GM10266 (cell line): ENCODE measurements around the gene CASP6.

ENCODE experiments used
- DNase-seq: peaks from one replicate; pipeline ENCODE4 v3.0.0; 2012; ENCODE audit errors: extremely low spot score
- TF ChIP-seq, protein P1 (sequence below): IDR thresholded peaks from 2 replicates; pipeline ENCODE4 v1.5.1; 2012; ENCODE audit warnings: mild to moderate bottlenecking, low read depth; ENCODE audit not compliant: control insufficient read depth, insufficient read depth; ENCODE audit errors: missing control alignments

Gene CASP6

DNA sequence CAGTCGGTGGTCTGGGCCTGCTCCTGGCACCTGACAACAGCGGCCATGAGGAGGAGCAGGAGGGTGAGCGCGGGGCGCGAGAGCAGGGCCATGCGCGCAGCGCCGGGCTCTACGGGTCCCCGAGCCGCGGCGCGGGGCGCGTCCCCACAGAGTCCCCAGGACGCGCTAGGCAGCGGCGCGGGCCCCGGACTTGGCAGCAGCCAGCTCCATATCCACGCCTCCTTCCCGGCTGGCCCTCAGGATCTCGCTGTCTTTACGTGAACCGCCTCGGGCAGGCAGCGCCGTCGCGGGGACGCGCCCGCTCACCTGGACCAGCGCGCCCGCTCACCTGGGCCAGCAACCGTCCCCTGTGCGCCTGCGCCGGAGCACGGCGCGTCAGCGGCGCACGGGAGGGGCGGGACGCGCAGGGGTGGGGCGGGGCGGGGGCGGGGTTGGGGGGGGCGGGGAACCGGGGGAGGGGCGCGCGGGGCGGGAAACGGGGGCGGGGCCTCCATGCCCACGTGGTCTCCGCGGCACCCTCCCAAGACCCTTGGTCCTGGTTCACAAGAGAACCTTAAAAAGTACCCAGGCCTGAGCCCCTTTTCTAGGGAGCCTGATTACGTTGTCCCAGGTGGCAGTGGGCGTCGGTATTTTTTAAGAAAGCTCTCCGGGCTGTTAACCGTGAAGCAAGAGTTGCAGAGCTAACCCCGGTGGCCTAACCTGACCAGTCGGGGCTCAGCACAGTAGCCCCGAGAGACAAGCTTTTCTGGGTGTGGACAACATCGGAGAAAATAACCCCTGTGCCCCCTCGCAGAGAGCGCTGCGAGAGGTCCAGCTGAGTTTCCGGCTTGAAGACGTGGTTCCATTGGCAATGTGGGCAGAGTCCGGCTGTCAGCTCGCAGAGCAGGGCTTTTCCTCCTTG lies 26.7 kb upstream of the CASP6 start, which contains the start of gene PLA2G12A:
Gene PLA2G12A (minus strand): TSS at position 353 of the 901 bp plus-strand sequence. CDS start 261 bp downstream, at position 92.
- DNase-seq, result peak; percentile 95
- TF ChIP-seq, protein P1, sequence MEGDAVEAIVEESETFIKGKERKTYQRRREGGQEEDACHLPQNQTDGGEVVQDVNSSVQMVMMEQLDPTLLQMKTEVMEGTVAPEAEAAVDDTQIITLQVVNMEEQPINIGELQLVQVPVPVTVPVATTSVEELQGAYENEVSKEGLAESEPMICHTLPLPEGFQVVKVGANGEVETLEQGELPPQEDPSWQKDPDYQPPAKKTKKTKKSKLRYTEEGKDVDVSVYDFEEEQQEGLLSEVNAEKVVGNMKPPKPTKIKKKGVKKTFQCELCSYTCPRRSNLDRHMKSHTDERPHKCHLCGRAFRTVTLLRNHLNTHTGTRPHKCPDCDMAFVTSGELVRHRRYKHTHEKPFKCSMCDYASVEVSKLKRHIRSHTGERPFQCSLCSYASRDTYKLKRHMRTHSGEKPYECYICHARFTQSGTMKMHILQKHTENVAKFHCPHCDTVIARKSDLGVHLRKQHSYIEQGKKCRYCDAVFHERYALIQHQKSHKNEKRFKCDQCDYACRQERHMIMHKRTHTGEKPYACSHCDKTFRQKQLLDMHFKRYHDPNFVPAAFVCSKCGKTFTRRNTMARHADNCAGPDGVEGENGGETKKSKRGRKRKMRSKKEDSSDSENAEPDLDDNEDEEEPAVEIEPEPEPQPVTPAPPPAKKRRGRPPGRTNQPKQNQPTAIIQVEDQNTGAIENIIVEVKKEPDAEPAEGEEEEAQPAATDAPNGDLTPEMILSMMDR, result no peak

DNA sequence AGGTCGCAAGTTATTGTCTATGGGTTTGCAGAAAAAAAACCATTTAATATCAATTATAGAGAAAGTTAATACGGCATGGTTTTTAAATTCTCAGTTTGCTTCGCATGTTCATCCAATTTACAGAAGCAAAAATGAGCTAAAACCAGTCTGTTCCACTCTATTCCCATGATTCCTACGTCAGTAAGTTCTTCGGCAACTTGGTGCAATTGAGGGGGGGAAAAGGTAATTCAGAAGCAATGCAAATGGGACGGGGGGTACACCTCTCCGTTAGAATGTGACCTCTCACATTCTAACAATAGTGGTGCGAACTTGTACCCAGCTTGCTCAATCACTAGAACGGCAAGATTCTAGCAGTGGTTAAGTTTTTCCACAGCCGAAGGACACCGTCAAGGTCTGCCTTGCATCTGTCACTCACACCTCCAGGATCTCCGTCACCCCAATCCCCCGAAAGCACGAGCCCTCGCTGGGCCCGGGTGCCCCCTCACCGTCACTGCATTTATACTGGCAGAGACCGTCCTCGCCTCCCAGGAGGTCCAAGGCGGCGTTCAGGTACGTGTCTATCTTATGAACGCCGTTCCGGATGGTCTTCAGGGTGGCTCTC lies 26.0 kb upstream of the CASP6 start:
- DNase-seq, result peak; percentile 15
- TF ChIP-seq, protein P1, result no peak

DNA sequence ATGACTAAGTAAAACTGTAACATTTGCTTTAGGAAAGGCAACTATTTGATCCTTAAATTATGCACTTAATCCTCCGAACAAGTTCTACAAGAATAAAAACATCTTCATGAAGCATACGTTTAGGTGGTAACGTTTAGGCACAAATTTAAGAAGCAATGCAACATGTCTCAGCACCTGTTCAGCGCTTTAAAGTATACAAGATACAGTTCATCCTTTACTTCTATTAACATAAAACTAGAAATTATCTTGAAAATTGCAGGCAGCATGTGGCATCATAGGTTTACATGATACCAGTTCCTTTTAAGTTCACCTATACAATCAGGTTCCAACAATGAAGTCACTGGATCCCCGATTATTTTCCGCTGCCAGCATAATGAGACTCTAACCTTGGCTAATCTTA lies 25.1 kb upstream of the CASP6 start:
- TF ChIP-seq, protein P1, result no peak
- no peak for DNase-seq

DNA sequence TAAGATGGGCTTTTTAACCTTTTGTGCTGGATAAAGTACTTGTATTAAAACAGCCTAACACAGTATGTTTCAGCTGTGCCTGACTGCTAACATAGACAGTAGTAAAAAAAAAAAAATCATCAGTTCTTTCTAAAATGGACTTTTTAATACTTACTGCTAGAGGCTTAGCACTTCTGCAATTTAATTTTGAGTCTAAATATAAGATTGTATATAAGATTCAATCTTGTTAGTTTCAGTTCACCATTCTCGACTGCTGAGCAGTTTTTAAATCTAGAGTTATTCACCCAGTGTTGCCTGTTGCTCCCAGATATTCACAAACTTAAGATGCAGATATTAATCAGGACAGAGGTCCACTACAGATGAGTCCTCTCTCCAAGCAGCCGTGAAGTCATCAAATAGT lies 19.9 kb upstream of the CASP6 start:
- TF ChIP-seq, protein P1, result no peak
- DNase-seq, result no peak

DNA sequence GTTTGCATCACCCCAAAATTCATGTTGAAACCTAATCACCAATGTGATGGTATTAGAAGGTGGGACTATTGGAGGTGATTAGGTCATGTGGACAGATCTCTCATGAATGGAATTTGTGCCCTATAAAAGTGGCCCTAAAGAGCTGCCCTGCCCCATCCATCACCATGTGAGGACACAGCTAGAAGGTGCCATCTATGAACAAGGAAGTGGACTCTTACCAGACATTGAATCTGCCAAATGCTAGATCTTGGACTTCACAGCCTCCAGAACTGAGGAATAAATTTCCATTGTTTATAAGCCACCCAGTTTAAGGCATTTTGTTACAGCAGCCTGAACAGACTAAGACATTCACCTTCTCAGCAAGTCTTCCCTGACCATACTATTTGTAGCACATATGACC lies 19.1 kb upstream of the CASP6 start:
- TF ChIP-seq, protein P1, result no peak
- DNase-seq, result no peak

DNA sequence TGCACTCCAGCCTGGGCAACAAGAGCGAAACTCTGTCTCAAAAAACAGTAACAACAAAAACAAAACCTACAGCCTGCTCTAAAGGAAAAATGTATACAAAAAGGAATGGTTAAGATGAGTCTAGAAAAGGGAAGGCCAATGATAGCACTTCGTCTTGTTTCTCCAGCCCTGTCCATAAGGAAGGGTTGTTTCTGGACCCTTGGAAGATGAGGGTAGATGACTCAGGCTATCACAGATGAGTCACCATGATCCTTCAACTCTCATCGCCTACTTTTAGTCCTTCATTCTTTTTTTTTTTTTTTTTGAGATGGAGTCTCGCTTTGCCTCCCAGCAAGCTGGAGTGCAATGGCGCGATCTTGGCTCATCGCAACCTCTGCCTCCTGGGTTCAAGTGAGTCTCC lies 17.8 kb upstream of the CASP6 start:
- DNase-seq, result no peak
- TF ChIP-seq, protein P1, result no peak

DNA sequence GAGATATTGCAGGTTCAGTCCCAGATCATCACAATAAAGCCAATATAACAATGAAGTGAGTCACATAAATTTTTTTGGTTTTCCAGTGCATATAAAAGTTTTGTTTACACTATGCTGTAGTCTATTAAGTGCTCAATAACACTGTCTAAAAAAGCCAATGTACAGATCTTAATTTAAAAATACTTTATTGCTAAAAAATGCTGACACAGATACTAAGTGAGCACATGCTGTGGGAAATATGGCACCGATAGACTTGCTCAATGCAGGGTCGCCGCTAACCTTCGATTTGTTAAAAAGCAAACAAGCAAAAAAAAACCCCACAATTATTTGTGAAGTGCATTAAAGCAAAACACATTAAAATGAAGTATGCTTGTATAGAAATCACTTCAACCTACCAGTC lies 16.4 kb upstream of the CASP6 start:
- TF ChIP-seq, protein P1, result no peak
- no peak for DNase-seq
